HG02840 (cell line): ENCODE results near the gene BIN1.

ENCODE experiments used
- ATAC-seq: cut with Tn5 transposase; IDR thresholded peaks from one replicate; pipeline ENCODE4 v1.9.1; 2021; ENCODE audit warnings: mild to moderate bottlenecking, moderate library complexity, moderate number of reproducible peaks; ENCODE audit not compliant: unreplicated experiment, low FRiP score

The BIN1 gene

DNA sequence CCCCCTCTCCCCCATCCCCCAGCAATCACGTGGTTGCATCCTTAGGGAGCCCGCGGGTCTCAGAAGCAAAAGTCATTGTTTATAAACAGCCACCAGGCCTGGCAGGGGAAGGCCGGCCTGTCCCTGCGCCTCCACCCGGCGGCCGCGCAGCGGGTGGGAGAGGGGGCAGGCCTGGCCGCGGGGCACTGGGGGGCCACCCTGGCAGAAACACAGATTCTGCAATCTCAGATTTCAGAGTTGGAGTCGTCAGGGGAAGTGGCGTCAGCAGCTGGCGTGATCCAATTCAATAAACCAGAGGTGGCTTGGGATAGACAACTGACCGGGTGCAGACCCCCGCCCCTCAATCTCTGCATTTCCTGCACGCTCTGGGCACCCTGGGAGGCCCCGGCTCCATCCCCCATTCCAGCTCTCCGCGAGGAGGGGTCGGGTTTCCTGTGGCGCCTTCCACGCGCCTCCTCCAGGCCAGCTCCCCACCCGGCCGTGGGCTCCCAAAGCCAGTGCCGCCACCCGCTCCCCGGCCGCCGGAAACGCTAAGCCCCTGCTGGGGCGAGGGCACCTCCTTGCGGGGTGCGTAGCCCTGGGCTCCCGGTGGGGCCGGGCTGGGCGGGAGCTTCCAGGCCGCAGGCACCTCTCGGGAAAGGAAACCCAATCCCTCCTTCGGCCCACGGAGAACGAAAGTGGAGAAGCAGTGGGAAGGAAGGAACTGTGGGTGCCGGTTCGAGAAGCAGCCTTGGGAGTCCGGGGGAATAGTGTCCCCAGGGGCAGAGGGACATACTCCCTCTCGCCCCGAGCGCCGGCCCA, 1.1 kb downstream of the BIN1 start:
- ATAC-seq = no peak

DNA sequence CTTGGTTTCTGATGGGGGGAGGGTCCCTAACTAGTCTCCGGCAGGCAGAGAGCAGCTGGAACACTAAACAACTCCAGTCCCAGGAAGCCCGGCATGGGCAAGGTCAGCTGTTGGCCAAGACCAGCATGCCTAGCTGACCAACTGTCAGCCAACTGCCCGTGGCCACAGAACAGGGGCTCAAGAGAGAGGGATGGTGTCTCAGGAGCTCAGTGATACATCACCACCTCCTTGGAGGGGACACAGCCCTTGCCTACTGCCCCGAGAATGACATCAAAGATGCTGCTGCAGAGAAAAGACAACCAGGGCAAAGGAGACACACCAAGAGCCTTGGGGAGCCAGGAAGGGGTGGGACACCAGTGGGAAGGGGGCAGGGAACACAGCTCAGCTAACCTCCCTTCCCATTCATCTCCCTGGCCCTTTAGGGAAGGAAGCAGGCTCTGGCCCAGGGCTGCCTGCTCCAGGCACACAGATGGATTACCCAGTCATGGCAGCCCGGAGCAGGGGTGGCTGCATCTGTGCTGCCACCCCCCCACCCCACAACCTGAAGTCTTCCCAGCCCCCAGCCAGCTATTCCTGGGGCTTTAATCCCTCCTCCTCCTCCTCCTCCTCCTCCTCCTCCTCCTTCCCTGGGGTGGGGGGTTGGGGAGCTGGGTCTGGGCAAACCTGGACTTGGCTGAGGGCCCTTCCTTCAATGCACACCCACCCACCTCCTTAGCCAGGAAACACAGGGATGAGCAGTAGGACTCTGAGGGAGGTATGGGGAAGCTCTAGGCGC, 1.9 kb downstream of the BIN1 start:
- ATAC-seq = no peak

DNA sequence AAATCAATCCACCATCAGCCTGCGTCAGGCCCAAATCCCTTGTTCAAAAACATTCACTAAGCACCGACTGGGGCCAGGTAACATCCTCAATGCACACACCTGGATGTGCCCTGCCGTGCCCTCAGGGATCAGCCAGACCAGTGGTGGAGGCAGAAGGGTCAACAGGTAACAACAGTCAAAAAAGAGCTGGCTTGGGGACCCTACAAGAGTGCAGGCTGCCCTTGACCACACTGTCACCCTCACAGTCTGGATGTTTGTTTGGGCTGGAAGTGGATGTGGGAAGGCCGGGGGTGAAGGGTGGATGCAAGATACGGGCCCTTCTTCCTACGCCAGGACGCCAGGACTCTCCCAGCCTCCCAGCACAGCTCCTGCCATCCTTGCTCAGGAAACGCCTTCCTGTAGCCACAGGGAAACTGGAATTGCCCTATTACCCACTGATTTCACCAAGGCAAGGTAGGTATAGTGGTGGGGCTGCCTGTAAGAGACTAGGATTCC, 2.7 kb downstream of the BIN1 start:
- ATAC-seq = no peak

DNA sequence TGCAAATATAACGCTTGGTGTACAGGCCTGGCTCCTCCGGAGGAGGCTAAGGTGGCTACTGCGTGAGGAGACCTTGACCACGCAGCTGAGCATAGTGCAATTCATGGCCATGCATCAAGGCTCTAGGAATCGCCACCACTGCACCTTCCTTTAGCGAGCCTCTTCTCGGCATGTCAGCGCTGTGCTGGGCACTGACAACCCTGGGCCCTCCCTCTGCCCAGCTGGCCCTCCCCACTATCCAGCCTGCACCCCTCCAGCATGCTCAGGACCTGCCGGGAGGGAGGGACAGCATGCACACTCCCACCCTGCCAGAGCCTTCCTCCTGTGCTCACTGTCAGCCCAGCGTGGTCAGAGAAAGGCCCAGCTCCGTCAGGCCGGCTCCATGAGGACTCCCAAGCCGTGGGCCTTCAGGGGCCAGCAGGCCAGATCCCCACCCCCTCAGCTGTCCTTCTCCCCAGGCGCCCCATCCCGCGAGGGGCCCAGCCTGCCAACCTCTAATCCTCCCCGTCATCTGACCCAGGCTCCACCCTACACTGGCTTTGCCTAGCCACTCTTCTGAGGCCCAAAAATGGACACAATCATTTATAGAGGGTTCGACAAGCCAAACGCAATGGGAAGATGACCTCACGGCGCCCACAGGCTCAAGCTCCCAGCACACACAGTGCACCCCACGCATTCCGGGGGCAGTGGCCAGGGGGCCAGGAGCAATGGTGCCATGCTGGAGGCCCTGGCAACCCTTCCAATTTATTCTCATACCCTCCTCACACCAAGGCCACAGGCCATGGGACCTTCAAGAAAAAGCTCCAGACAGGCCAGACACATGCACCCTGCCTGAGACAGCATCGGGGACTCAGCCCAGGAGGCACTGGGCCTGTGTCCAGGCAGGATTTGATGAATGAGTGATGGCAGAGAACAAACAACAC, 3.5 kb downstream of the BIN1 start:
- ATAC-seq = no peak

DNA sequence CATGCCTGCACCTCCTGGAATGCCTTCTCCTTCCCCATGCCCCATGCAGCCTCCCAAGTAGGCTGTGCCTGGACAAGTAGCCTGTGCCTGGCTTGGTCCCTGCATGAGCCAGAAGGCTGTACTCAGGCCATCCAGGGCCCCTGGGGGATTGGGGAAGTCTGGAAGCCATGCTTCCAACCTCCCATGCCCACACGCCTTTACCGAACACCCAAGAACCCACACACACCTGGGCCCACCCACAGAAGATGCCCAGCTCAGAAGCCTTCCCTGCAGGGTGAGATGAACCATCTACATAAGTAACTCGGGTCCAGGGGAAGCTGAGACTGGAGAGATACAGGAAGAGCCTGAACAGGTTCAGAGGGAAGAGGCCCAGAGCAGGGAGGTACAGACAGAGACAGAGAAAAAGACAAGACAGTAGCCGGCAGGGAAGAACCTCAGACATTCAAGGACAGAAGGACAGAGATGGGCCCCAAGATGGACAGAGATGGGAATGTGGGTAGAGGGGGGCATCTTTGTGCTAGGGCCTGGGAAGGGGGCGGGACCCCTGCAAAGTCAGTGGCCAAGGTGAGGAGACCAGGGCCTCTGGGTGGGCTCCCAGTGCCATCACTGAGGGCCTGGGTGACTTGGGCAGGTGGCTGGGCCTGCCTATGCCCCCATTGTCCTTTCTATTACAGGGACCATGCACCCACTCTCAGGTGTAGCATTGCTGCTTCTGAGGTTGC, 4.3 kb downstream of the BIN1 start:
- no peak for ATAC-seq

DNA sequence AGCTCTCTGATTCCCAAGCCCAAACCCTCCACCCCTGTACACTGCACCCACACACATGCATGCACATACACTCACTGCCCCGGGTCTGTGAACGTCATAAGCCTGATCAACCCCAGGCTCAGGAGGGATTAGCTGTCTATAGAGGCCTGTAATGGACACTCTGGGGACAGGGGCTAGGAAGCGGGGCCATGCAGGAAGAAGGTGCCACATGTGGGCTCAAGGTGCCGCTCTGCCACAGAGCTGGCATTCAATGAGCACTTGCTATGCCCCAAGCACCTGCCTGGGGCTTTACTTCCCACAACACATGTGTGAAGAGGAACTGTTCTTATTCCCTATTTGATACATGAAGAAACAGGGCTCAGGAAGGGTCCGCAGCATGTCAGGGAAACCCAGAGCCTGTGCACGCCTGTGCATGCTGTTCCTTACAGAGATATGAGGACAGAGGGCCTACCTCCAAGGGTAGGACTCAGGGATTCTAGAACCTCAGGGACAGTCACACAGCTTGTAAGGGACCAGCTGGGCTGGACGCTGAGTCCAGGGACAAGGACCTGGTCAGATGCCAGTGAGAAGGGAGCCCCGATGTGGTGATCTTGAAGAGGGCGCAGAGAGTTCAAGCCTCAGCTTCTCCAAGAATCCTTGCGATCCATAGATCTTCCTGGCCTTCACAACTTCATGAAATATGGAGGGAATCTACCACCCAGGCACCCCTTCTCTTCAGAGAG, 5.0 kb downstream of the BIN1 start:
- ATAC-seq = no peak

DNA sequence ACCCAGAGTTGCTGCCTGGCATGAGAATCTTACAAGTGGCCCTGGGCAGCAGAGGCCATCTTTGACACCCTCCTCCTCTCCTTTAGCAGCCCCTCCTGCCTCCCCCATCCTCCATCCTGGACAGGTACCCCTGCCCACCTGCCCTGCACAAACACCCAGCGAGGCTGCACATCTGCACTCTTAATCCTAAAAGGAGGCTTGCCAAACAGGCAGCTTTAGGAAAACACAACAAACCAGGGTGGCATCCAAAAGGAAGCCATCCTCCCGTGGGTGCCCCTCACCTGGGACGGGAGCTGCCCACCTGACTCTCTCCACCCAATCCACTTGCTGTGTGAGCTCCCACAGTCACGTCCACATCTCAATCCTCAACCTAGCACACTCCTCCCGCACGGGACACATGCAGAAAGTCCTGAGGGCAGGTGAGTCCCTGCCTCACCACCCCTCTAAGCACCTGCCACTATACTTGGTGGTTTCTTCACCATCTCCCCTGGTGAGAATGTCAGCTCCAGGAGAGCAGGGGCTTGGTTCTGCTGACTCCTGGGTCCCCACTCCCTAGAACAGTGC, 5.8 kb downstream of the BIN1 start:
- no peak for ATAC-seq

DNA sequence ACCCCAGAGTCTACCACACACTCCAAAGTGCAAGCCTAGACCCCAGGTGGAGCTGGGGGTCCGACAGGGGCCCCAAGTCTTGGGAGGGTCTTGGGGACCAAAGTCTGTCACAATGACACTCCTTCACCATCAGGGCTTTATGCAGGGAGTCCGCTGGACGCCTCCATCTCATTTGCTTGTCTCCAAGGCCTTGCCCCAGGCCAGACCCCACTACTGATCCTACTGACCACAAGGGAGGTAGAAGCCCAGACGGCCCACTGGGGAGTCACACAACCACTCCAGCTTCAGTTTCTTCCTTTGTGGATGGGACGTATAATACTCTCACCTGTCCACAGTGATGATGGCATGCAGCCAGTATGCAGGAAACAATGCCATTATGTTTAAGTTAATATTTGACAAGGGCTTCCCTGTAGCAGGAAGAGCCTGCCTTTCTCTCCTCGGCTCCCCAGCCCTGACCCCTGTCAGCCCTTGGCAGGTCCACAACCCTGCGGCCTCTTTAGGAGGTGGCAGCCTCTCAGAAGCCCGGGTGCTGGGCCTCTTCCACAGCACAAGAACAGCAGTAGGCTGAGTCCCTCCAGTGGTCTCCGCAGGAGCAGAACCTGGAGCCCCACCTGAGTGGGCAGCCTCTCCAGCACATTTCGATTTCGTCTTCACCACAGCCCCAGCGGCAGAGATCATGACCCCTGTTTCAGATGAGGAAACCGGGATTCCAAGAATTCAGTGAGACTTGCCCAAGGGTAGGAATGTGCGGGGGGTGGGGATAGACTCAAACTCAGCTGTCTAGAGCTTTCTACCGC, 6.5 kb downstream of the BIN1 start:
- ATAC-seq = no peak

DNA sequence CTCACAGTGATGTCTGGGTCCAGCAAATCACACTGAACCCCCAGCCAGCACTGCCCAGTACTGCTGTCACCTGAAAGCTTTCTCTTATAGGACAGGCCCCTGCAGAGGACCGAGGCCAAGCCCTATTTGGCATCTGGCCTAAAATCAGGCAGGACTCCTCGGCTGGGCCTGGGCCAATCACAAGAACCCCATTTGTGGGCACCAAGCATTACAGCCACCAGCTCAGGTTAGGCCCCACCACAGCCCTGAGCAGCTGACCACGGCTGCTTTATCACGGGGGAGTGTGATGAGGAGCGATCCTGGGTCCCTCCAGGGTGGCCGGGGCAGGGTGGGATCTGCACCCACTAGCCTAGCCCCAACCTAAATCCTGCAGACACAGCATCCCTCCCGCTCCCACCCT, 8.2 kb downstream of the BIN1 start:
- no peak for ATAC-seq

DNA sequence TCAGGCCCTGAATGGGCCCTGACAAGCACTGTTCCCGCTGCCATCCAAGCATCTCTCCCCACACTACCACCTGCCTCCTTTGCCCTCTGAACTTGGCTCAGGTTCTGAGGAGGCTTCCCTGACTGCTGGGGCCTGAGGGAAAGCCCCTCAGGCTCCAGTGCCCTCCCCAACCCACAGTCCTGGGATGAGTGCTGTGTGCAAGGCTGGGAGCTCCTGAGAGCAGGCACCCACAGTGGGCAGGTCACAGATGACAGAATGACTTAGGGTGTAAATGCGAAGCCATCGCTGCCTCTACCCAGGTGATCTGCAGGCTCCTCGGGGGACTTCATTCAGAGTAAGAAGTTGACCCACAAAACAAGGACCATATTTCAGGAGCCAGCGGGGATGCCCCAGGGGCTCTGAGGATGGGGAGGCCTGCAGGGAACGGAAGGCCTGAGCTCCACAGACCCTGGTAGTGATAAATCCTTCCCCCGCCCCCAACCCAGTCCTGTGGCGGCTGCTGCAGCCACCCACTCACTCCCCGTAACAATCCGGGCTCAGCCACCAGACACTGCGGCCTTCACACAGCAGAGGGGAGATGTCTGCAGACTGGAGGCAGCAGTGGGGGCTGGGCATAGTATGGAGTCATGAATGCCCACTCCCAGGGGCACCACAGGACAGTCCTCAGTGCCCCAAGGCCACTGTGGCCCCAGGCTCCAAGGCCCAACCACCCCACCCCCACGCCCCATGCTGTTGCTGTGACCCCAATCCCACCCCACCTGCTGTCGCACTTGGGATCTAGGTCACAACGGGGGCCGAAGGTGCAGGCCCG, 8.9 kb downstream of the BIN1 start:
- ATAC-seq = no peak

DNA sequence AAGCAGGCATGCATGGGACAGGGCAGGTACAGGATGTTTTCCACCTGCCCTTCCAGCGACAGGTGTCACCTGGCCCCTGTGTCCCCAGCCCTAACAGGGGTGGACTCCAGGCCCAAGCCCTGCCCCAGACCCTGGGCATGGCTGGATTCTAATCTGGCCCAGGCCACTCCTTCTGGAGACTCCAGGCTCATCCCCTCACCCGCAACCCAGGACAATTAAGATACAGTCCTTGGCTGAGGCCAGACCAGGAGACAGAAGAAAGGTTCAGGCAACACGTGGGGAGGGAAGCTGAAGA, 9.5 kb downstream of the BIN1 start:
- ATAC-seq = no peak

DNA sequence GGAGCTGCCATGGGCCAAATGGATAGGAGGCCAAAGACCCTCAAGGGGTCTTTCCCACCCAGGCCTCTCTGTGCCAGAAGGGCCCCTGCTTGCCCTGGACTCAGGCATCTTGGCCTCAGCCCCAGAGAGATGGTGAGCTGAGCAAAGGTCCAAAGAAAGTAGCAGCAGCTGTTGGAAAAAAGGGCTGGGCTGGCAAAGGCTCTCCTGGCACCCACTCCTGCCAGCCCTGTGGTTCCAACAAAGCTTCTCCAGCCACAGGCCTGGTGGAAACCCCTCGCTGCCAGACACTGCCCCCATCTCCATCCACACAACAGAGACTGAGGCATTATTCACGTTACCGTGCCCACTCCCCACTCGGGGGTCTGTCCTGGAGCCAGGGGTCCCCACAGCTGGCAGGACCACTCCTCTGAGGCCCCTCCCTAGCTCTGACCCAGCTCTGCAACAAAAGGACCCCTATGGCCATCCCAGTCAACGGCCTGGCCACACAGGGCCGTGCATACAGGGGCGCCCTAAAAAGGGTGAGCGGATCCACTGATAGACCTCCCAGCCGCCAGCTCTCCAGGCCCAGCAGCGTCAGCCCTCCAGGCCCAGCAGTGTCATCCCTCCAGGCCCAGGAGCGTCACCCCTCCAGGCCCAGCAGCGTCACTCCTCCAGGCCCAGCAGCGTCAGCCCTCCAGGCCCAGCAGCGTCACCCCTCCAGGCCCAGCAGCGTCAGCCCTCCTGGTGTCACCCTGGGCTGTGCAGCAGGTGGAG, 10.1 kb downstream of the BIN1 start:
- ATAC-seq = no peak

DNA sequence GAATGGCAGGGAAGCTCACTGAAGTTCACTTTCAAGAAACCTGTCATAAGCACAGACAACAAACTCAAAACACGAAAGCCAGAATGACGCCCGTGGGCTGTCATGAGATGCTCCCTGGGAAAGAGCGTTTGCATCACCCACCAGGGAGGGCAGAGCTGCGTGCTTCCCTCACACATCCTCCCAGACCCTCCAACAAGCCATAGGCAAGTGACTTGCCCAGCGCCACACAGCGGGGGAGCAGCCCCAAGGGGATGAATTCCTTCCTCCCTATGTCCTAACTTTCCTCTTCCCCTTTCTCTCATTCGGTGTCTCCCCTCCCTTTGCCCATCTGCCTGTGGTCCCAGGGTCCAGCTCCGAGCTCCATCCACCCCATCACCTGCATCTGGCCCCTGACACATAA, 10.7 kb downstream of the BIN1 start:
- no peak for ATAC-seq

DNA sequence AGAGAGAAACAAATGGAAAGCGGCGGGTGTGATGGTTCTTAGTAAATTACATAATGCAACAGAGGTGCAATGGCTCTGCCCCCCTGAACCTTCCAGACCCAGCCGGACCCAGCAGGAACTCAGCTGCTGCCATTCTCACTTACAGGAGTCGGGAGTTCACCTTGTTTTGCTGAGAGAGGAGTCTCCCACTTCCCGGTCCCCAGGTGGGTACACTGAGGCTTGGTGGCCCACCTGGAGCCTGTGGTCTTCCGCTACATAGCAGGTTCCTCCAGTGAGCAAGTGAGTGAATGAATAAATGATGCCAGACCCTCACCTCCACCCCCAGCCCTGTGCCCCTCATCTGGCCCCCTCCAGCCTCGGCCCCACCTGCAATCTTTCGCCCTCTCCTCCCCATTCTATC, 11.2 kb downstream of the BIN1 start:
- no peak for ATAC-seq

DNA sequence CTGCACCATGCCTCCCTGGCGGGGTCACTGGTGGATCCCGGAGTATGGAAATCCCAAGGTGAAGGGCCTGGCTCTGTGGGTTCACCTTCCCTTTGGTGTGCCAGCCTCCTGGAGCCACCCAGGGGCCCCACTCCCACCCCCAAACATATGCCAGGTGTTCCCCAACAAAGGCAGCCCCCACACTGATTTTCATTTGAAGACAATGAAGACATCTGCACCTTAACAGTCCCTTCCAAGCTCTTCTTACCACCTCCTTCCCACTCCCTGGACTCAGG, 11.7 kb downstream of the BIN1 start:
- no peak for ATAC-seq

DNA sequence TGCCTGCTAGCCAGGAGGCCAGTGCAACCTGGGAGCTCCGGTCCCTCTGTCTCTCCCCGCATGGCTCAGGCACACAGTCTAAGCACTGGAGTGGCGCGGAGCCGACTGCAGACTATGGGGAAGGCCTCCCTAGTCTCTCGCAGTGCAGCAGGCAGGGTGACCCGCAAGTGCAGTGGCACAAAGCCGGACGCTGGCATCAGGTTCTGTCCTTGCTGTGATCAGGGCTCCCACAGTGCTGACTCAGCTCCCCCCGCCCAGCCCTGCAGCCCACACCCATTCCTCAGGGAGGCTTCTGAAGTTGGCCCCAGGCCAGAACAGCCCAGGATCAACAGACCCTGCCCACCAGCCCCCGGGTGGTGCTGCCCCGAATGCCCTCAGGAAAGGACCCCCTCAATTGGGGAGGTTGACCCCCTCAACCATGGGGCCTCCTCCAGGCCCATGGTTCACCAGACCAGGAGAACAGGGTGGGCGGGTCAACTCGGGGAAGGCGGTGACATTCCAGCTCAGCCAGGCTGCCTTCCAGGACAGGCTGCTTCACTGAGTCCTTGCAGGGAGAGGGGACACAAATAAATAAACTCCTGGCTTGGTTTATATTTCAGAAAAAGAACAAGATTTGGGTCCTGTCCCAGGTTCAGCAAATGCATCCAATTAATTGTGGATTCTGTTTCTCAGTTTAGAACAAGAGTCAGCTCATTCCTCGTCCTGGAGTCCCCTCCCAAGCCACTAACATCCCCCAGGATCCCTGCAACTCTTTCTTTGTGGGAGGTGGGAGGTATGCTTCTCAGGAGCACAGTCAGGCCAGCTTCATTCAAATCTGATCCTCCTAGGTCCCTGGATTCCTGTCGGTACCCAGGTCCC, 12.2 kb downstream of the BIN1 start:
- ATAC-seq = no peak
